Measurements from ENCODE around the gene GABRB3.

GABRB3 gene

GRCh38 chr15:26635614-26636013, 137.3 kb downstream of the GABRB3 start:
- Histone ChIP-seq H3K79me1 (ENCODE audit: low read length) (no peaks in the 10 kb centered on the region), H3K18ac (ENCODE audit: low read length) (no peak overlapping the region), H3K14ac (ENCODE audit: low read length) (no peak overlapping the region), H4K12ac (ENCODE audit: low read depth, low read length) (no peak overlapping the region), H3K4me1 (ENCODE audit: control insufficient read depth in 1 of 2, insufficient read depth in 2 of 2, low read length in 2 of 2) (no peaks in the 10 kb centered on the region), H3K9me3 (ENCODE audit: insufficient read depth, low read depth, low read length) (no peaks in the 10 kb centered on the region), H2AK5ac (ENCODE audit: low read length) (no peak overlapping the region), H2BK12ac (ENCODE audit: low read length) (no peak overlapping the region), H3K36me3 (ENCODE audit: control insufficient read depth in 1 of 2, insufficient read depth in 2 of 2, low read length in 2 of 2) (no peaks in the 10 kb centered on the region), H4K8ac (ENCODE audit: low read depth, low read length) (no peak overlapping the region), H2BK120ac (ENCODE audit: insufficient read depth, low read length, poor library complexity) (no peak overlapping the region), H3K23ac (ENCODE audit: low read length) (no peak overlapping the region), H3K4ac (ENCODE audit: low read depth, low read length) (no peak overlapping the region), H3K79me2 (ENCODE audit: control insufficient read depth, insufficient read depth, low read length, poor library complexity) (no peaks in the 10 kb centered on the region), H4K91ac (ENCODE audit: low read depth, low read length) (no peak overlapping the region), H3K27me3 (ENCODE audit: insufficient read depth, low read length) (no peaks in the 10 kb centered on the region), H3K27ac (ENCODE audit: low read depth, low read length) (no peak overlapping the region), H2BK5ac (ENCODE audit: low read depth, low read length, poor library complexity) (no peak overlapping the region), H3K9ac (ENCODE audit: low read length) (no peak overlapping the region), H3K4me3 (ENCODE audit: low read depth, low read length) (no peak overlapping the region), H3K4me2 (ENCODE audit: low read length) (no peak overlapping the region), H2AFZ (ENCODE audit: insufficient read depth, low read length, poor library complexity) (no peak overlapping the region)
- DNase-seq, result no peak
- WGBS (ENCODE audit: extremely low coverage, insufficient coverage, insufficient read length), result no CpG with 5 or more reads among the region's 2 CpGs

GRCh38 chr15:26635105-26635504, 137.8 kb downstream of the GABRB3 start:
- Histone ChIP-seq H3K4me1 (ENCODE audit: control insufficient read depth in 1 of 2, insufficient read depth in 2 of 2, low read length in 2 of 2) (no peaks in the 10 kb centered on the region), H3K9ac (ENCODE audit: low read length) (no peak overlapping the region), H3K4ac (ENCODE audit: low read depth, low read length) (no peak overlapping the region), H2BK12ac (ENCODE audit: low read length) (no peak overlapping the region), H3K79me2 (ENCODE audit: control insufficient read depth, insufficient read depth, low read length, poor library complexity) (no peaks in the 10 kb centered on the region), H3K27ac (ENCODE audit: low read depth, low read length) (no peak overlapping the region), H3K79me1 (ENCODE audit: low read length) (no peaks in the 10 kb centered on the region), H3K23ac (ENCODE audit: low read length) (no peak overlapping the region), H2AFZ (ENCODE audit: insufficient read depth, low read length, poor library complexity) (no peak overlapping the region), H2BK5ac (ENCODE audit: low read depth, low read length, poor library complexity) (no peak overlapping the region), H4K12ac (ENCODE audit: low read depth, low read length) (no peak overlapping the region), H3K9me3 (ENCODE audit: insufficient read depth, low read depth, low read length) (no peaks in the 10 kb centered on the region), H3K4me2 (ENCODE audit: low read length) (no peak overlapping the region), H3K27me3 (ENCODE audit: insufficient read depth, low read length) (no peaks in the 10 kb centered on the region), H3K4me3 (ENCODE audit: low read depth, low read length) (no peak overlapping the region), H4K8ac (ENCODE audit: low read depth, low read length) (no peak overlapping the region), H2AK5ac (ENCODE audit: low read length) (no peak overlapping the region), H3K14ac (ENCODE audit: low read length) (no peak overlapping the region), H3K18ac (ENCODE audit: low read length) (no peak overlapping the region), H4K91ac (ENCODE audit: low read depth, low read length) (no peak overlapping the region), H3K36me3 (ENCODE audit: control insufficient read depth in 1 of 2, insufficient read depth in 2 of 2, low read length in 2 of 2) (no peaks in the 10 kb centered on the region), H2BK120ac (ENCODE audit: insufficient read depth, low read length, poor library complexity) (no peak overlapping the region)
- no CpG with 5 or more reads among the region's 2 CpGs for WGBS (ENCODE audit: extremely low coverage, insufficient coverage, insufficient read length)
- no peak for DNase-seq

GRCh38 chr15:26634319-26634718, 138.5 kb downstream of the GABRB3 start:
- 100% methylated on average over 3 of the region's 5 CpGs for WGBS (ENCODE audit: extremely low coverage, insufficient coverage, insufficient read length)
- H2AFZ ChIP-seq (ENCODE audit: insufficient read depth, low read length, poor library complexity), result no peak overlapping the region
- H3K79me2 ChIP-seq (ENCODE audit: control insufficient read depth, insufficient read depth, low read length, poor library complexity), result no peaks in the 10 kb centered on the region
- H3K79me1 ChIP-seq (ENCODE audit: low read length), result no peaks in the 10 kb centered on the region
- no peak overlapping the region for H2BK120ac ChIP-seq (ENCODE audit: insufficient read depth, low read length, poor library complexity)
- H3K4me3 ChIP-seq (ENCODE audit: low read depth, low read length), result no peak overlapping the region
- no peaks in the 10 kb centered on the region for H3K36me3 ChIP-seq (ENCODE audit: control insufficient read depth in 1 of 2, insufficient read depth in 2 of 2, low read length in 2 of 2)
- no peak overlapping the region for H2BK12ac ChIP-seq (ENCODE audit: low read length)
- H3K4ac ChIP-seq (ENCODE audit: low read depth, low read length), result no peak overlapping the region
- no peak overlapping the region for H4K8ac ChIP-seq (ENCODE audit: low read depth, low read length)
- no peak overlapping the region for H3K18ac ChIP-seq (ENCODE audit: low read length)
- no peak overlapping the region for H4K91ac ChIP-seq (ENCODE audit: low read depth, low read length)
- no peak overlapping the region for H3K14ac ChIP-seq (ENCODE audit: low read length)
- no peaks in the 10 kb centered on the region for H3K9me3 ChIP-seq (ENCODE audit: insufficient read depth, low read depth, low read length)
- no peak overlapping the region for H3K9ac ChIP-seq (ENCODE audit: low read length)
- DNase-seq, result peak in 1 of 2 donors; percentile 7
- H3K4me1 ChIP-seq (ENCODE audit: control insufficient read depth in 1 of 2, insufficient read depth in 2 of 2, low read length in 2 of 2), result no peaks in the 10 kb centered on the region
- H2AK5ac ChIP-seq (ENCODE audit: low read length), result no peak overlapping the region
- no peak overlapping the region for H3K4me2 ChIP-seq (ENCODE audit: low read length)
- no peak overlapping the region for H3K27ac ChIP-seq (ENCODE audit: low read depth, low read length)
- no peaks in the 10 kb centered on the region for H3K27me3 ChIP-seq (ENCODE audit: insufficient read depth, low read length)
- no peak overlapping the region for H3K23ac ChIP-seq (ENCODE audit: low read length)
- H2BK5ac ChIP-seq (ENCODE audit: low read depth, low read length, poor library complexity), result no peak overlapping the region
- H4K12ac ChIP-seq (ENCODE audit: low read depth, low read length), result no peak overlapping the region

GRCh38 chr15:26632500-26632899, 140.4 kb downstream of the GABRB3 start:
- Histone ChIP-seq H3K18ac (ENCODE audit: low read length) (no peak overlapping the region), H3K27ac (ENCODE audit: low read depth, low read length) (no peak overlapping the region), H3K9ac (ENCODE audit: low read length) (no peak overlapping the region), H4K8ac (ENCODE audit: low read depth, low read length) (no peak overlapping the region), H4K12ac (ENCODE audit: low read depth, low read length) (no peak overlapping the region), H2AK5ac (ENCODE audit: low read length) (no peak overlapping the region), H3K79me2 (ENCODE audit: control insufficient read depth, insufficient read depth, low read length, poor library complexity) (no peaks in the 10 kb centered on the region), H3K4me2 (ENCODE audit: low read length) (no peak overlapping the region), H3K4me1 (ENCODE audit: control insufficient read depth in 1 of 2, insufficient read depth in 2 of 2, low read length in 2 of 2) (no peaks in the 10 kb centered on the region), H3K23ac (ENCODE audit: low read length) (no peak overlapping the region), H3K14ac (ENCODE audit: low read length) (no peak overlapping the region), H2BK5ac (ENCODE audit: low read depth, low read length, poor library complexity) (no peak overlapping the region), H2BK12ac (ENCODE audit: low read length) (no peak overlapping the region), H2BK120ac (ENCODE audit: insufficient read depth, low read length, poor library complexity) (no peak overlapping the region), H3K36me3 (ENCODE audit: control insufficient read depth in 1 of 2, insufficient read depth in 2 of 2, low read length in 2 of 2) (no peaks in the 10 kb centered on the region), H3K79me1 (ENCODE audit: low read length) (no peaks in the 10 kb centered on the region), H4K91ac (ENCODE audit: low read depth, low read length) (no peak overlapping the region), H3K27me3 (ENCODE audit: insufficient read depth, low read length) (no peaks in the 10 kb centered on the region), H3K9me3 (ENCODE audit: insufficient read depth, low read depth, low read length) (peaks cover 2% of the 10 kb centered on the region), H3K4ac (ENCODE audit: low read depth, low read length) (no peak overlapping the region), H3K4me3 (ENCODE audit: low read depth, low read length) (no peak overlapping the region), H2AFZ (ENCODE audit: insufficient read depth, low read length, poor library complexity) (no peak overlapping the region)
- no CpG with 5 or more reads among the region's 4 CpGs for WGBS (ENCODE audit: extremely low coverage, insufficient coverage, insufficient read length)
- no peak for DNase-seq

Data from trophoblast cell (in vitro differentiated cells and primary cell).